Stimulated activated CD8-positive, alpha-beta memory T cell treated with anti-CD3 and anti-CD28 coated beads, Interleukin-2, amount 100 ng/mL, for 1 hour (primary cell): ENCODE measurements around the gene TKTL1.
"Not testable (repeated sequence)": the region's sequence is repeated elsewhere in the genome, so short reads cannot be mapped to it uniquely, and the experiment has no call there.

Experiments
- DNase-seq, 2 donors: peaks; one replicate each; pipeline ENCODE4 v3.0.0-alpha.2; 2020; ENCODE audit warnings: low read depth in 2 of 2

Gene TKTL1

DNA sequence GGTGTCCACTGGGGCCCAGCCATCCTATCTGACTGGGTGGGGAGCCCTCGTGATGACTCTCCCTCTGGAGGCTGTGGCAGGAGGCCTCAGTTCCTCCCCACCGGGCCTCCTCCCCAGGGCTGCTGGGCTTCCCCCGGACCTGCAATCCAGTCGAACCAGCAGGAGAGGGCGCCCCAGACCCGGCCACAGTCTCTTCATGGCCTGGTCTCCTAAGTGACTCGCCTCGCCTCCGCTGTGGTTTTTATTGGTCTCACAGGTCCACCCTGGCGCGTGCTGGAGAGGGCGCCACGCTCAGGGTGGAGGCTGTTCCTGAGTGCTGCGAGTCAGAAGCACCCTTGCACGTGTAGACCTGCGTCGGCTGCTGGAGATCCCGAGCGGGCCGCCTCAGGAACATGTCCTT lies 48.0 kb downstream of the TKTL1 start:
- DNase-seq, result not testable (repeated sequence)

DNA sequence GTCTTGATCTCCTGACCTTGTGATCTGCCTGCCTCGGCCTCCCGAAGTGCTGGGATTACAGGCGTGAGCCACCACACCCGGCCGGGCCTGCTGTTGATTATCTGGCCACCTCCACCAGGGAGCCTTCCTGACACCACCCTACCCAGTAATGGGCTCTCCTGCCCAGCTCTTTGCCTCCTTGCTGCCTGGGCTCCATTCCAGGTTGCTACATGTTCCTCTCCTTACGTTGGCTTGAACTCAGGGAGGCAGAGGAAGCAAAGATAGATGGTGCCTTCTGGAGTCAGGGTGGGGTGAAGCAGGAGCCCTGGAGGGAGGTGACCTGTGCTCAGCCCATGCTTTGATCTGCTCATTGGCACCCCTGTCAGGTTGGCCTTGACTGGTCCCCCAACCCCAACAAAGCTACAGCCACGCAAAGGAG lies 52.5 kb downstream of the TKTL1 start:
- no peak for DNase-seq

DNA sequence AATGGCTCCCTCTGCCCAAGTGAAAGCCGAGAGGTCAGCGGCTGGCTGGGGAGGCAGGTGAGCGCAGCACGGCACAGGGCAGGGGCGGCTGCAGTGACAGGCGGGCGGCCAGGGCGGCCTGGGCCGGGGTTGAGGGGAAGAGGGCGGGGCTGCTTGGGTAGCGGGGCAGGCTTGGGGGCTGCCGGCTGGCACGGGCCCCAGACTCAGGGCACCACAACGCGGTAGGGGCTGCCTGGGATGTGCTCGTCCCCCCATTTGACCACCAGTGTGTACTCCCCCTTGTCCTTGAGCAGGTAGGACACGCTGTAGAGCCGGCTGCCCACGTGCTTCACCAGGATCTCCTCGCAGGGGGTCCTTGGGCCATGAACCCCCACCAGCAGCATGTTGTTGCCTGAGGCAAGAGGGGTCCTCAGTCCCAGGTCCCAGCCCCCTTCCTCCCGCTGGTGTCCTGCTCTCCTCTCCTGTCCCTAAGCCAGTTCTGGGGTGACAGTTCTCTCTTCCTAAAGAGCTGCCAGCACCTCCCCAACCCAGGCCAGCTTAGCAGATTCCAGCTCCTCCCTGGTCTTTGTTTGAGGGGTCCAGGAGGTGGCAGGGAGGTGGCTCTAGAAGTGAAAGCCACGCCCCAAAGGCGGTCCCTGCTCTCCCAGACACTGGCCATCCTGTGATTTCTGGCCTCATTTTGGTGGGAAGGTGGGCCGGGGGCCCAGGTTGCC lies 53.2 kb downstream of the TKTL1 start:
- no peak for DNase-seq

DNA sequence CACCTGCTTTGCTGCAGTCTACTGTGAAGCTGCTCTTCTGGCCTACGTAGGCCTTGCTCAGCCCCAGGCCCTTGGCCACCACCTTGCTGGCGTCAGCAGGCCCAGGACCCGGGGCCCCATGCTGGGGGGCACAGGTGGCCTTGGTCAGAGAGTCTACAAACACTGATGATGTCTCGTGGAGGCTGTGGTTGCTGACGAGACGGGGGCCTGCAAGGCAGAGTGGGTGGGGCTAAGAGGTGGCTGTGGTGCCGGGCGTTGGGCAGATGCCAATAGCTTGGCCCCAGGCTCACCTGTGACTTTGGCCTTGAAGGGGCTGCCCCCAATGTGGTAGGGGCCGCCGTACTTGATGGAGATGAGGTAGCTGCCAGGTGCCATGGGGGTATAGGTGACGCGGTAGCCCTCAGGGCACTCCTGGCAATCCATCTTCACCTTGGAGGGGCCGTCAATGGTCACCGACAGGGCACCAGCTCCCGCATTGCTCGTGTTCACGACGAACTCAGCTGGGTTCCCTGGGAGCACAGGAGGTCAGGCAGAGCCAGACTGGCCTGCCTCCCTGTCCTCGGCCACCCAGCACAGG lies 53.9 kb downstream of the TKTL1 start:
- no peak for DNase-seq

DNA sequence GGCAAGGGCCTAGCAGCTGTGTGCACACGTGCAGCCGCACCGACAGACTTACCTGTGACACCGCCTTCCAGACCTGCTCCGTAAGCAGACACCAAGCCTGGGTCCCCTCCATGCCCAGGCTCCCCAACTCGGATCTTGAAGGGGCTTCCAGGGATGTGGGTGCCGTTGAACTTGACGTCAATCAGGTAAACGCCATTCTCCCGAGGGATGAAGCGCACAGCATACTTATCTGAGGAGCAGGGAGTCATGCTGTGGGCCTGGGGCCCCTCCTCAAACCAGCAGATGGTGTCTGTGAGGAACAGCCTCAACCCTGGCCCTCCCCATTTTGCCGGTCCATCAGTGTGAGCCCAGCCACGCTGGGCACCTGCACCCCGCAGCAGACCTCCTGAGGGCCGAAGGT lies 54.4 kb downstream of the TKTL1 start:
- no peak for DNase-seq

DNA sequence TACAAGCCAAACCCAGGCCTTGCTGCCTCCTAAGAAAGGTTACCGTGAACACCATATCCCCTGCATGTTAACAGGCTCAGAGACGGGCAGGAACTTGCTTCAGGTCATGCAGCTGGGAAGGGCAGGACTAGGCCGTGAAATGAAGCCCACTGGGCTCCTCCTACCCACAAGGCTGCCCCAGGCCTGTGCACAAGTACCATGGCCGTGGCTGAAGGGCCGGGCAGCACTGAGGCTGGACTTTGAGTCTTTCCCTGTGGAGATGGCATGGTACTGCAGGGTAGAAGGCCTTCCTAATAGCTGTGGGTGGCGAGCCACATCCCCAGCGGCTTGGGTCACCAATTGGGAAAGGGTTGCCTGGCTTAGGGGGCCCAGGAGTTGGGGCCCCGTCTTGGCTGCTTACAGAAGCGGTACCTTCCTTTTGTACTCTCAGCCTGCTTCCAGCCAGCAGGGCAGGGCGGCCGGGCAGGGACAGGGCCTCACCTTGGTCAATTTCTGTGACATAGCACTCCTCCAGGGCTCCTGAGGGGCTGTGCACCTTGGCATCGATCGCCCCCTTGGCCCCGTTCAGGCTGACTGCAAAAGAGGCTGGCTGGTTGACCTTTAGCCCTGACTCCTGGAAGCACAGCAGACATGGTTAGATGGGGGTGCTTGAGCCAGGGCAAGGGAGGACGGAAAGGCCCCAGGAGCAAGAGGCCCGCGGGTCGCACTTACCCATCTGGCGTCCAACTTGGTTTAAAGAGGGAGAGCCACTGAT lies 55.0 kb downstream of the TKTL1 start:
- no peak for DNase-seq

DNA sequence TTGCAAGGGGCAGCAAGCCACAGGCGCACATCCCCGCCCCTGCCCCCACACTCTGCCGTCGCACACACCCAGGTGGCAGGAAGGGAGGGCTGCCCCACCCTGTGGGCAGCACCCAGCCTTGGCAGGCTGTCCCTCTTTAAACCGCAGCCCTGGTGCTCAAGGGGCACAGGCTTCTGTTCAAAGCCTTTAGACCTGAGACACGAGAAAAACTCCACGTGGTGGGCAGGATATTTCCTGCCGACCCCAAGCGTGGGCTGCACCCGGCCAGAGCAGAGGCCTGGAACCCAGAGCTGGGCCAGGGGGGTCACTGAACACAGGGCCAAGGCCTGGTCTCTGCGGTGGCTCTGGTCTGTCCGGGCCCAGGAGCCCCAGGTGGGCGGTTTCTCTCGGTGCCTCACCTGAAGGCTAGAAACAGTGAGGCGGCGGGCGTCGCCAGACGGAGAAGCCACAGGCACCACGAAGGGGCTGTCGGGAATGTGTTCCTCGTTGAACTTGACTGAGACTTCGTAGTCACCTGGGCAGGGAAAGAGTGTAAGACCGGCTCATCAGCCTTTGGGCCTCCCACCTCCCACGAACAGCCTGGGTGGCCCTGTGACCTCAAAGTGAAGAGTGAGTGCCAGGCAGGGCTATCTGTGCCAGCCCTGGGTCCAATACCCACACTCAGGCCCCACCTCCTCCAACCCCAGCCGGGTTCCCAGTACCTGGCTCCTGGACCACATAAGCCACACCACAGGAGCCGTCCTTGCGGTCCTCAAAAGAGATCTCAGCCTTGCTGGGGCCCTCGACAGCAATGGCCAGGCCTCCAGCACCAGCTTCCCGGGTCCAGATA lies 55.8 kb downstream of the TKTL1 start:
- no peak for DNase-seq

DNA sequence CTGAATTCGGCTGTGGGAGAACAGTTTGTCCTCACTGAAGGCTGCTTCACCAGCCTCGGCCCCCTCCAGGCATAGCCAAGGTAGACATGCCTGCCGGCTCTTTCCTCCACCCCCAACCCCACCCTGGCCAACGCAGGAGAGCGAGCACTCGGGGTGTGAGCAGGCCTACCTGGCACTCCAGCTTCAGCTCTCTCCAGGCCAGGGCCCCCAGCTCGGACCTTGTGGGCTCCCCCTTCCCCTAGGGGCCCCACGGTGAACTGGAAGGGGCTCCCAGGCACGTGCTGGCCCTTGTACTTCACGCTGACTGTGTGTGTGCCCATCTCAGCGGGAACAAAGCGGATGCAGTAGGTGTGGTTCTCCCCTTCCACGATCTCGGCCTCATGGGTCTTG lies 56.4 kb downstream of the TKTL1 start:
- no peak for DNase-seq

DNA sequence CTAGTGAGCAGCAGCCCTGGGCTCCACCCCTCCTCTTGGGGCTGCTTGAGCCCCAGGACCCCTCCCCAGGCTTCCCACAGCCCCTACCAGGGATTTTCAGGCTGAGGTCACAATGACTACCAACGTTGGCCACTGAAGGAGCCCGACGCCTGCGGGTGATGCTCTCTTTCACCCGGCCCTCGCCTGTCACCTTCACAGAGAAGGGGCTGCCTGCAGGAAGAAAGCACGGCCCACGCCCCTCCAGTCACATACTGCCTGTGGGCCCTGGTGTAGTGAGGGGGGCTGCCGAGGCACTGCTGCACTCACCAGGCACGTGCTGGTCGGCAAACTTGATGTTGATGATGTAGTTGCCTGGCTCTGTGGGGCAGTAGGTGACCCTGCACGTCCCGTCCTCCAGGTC lies 56.9 kb downstream of the TKTL1 start:
- no peak for DNase-seq

DNA sequence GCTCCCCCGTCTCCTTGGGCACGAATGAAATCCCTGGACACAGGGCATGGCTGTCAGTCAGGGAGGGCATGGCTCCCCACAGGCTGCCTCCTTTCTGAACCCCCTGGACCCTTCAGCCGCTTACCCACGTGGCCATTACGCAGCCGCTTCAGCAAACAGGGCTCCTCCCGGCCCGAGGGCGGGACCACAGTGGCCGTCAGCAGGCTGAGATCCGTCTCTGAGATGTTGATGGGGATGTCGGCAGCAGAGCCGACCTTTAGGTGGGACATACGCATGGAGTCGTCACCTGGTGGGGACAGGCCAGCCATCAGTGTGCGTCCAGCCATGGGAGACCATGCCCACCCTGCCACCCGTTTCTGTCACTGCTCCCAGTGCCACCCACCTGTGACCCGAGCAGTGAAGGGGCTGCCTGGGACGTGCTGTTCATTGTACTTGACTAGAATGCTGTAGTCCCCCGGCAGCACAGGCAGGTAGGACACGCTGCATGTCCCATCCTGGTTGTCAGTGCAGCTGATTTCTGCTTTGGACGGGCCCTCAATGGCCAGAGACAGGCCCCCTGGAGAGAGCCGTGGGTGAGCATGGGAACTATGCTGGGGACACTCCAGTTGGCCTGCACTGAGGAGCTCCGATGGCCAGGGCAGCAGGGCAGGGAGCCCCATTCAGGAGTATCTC lies 57.7 kb downstream of the TKTL1 start:
- DNase-seq, result no peak

DNA sequence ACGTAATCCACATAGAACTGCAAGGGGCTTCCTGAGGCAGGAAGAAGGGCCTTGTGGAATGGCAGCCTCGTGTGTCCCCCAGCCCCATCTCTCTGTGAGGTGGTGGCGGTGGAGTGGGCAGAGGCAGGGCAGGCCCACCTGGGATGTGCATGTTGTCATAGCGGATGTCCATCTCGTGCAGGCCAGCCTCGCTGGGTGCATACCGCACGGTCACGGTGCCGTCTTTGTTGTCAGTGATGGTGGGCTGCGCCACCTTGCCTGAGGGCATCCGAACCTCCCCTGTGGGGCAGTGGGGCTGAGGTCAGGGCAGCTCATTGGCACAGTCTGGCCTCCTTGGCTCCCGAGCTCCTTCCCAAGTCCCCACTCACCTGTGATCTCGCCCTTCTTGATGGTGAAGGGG lies 58.4 kb downstream of the TKTL1 start:
- DNase-seq, result no peak

DNA sequence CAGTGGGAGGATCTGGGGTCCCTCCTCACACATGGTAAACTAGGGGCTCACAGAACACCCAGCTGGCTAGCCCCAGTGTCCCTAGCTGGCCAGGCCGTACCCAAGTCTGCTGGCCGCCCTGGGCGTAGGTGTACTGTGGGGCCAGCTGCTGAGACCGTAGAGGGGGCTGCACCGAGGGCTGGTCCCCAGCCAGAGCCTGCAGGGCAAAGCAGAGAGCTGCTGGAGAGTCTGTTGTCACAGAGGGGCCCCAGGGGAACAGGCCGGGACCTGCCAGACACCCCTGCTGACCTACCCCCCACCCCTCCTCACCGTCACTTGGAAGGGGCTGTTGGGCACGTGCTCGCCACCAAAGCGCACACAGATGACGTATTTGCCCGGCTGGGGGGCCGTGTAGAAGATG lies 58.9 kb downstream of the TKTL1 start:
- no peak for DNase-seq

DNA sequence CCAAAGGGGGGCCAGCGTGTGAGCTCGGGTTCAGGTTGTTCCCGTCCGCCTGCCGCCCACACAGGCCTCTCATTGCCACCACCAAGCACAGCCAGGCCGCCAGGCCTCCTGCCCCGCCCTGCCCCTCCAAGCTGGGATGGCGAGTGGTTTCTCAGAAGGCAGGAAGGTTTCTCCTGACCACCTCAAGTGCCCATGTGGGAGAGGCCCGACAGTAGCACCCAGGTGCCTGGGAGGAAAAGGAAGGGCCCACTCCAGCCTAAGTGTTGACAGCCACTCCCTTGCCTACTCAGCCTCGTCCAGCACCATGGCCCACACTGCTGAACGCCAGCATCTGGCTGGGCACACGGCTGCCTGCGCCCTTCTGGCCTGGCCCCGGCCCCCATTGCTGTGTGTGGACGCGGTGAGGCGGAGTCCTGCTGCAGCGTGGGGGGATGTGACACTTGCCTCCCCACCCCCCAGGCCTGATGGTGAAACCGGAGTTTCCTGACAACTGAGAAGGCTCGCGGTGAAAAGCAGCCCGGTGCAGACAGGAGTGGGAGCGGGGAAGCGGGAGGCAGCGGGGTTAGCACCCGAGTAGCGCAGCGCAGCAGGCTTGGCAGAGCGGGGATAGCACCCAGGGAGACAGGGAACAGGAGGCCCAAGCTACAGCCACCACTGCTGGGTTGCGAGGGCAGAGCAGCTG lies 59.6 kb downstream of the TKTL1 start:
- DNase-seq, result no peak

DNA sequence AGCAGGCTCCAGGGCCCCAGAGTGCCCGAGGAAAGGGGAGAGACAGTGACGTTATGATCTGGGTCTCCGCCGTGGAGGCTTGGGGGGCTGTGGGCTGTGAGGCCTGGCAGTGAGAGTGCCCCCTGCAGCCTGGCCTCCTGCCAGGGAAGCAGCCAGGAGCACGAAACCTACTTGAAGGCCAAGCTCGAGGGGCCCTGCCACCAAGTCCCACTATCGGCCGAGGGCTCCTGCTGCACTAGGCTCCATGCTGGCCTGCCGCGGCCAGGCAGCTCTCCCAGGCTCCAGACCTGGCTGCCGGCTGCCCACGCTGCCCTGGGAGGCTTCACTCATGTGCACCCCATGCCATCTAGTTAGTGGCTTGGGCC lies 60.2 kb downstream of the TKTL1 start:
- no peak for DNase-seq

DNA sequence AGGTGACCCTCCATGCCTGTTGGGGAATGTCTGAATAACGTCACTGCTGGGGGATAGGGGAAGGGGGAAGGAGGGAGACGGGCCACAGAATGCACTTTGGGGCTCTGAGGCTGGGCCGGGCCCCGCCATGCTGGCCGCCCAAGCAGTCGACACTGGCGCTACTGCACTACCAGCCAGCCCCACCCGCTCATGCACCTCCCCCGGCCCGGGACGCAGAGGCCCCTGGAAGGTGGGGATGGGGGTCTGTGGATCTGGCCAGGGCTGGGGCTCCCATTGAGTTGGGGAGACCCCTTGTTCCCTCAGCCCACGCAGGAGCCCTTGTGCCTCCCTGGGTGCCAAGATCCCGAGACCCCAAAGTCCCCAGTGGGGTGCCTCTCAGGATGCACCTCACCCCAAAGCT lies 61.0 kb downstream of the TKTL1 start:
- DNase-seq, result no peak

DNA sequence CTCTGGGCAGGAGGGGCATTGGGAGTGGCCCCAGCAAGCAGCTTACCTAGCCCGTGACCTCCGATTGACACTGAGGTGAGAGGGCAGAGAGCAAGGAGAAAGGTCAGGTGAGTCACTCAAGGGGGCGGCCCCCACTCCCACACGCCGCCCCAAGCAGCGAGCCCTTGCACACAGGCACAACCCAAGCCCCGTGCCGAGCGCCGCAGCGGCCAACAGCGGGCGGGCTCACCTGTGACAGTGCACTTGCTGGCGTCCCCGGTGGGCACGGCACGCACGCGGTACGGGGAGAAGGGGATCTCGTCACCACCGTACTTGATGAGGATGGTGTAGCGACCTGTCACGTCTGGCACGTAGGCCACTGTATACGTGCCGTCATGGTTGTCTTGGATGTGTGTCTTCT lies 61.6 kb downstream of the TKTL1 start:
- DNase-seq, result no peak

DNA sequence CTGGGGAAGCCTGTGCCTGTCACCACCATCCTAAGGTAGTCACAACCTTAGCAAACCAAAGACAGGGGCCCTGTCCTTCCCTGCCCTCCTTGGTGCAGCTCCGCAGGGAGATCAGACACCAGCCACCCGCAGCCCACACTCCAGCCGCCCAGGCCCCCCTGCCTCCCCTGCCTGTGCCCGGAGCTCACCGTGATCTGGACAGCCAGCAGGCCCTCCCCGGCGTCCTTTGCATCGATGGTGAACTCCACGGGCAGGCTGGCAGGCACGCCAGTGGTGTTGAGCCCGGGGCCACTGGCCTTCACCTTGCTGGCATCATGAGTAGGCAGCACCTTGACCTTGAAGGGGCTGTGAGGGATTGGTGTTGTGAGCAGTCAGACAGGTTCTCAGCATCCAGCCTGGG lies 62.4 kb downstream of the TKTL1 start:
- DNase-seq, result no peak

DNA sequence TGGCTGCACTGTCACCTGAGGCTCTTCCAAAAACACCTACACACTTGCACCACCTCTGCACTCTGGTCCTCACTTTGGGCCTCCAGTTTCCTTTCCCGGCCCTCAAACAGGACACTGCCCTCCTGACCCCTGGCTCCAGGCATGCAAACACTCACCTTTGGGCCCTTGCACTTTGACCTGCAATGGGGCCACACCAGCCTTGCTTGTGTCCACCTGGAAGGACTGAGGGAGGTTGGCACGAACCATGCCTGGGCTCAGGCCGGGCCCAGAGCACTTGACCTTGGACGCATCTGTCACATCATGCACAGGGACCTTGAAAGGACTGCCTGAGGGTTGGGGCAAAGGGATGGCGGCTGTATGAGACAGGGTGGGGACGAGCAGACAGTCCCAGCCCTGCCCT lies 63.2 kb downstream of the TKTL1 start:
- no peak for DNase-seq

DNA sequence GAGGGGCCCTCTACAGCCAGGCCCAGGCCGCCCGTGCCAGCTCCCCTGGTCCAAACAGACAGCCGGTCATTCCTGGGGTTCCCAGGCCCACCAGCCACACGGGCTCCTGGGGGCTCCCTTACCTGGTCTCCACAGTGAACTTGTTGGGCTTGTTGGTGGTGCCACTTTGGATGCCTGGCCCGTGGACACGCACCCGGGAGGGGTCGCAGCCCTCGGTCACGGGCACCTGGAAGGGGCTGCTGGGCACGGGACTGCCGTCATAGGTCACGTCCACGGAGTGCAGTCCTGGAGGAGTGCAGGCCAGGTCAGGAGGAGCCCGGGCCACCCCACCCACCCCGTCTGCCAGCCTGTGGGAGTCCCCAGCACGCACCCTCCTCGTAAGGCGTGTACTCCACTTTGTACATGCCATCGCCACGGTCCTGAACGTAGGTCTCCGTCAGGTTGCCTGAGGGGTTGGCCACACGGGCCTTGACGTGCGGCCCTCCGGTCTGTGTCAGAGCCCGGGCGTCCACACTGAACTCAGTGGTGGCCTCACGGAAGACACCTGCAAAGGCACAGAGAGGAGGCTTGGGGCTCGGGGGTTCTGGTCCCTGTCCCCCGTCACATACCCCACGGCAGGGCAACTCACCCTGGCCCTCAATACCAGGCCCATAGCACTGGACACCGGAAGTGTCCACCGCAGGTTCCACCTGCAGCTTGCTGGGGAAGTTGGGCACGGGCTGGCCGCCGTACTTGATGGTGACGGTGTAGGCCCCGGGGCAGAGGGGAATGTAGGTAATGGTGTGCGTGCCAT lies 64.0 kb downstream of the TKTL1 start:
- DNase-seq, result no peak

DNA sequence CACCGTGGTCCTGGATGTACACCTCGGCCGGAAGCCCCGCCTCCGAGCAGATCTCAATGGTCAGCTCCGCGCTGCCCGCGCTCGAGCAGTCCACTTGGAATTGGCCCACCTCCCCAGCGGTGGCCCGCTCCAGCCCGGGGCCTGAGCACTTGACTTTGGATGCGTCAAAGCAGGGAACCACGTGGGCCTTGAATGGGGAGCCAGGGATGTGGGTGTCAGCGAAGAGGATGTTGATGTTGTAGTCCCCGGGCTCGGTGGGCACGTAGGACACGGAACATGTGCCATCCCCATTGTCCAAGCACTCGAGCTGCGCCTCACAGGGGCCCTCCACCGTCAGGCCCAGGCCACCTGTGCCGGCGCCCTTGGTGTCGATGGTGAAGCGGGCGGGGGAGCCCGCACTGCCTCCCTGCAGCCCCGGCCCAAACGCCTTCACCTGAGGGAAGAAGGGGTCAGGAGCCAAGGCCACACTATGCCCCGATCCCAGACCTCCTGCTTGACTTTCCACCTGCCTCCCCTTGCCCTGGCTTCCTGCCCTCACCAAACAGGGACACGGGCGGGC lies 64.6 kb downstream of the TKTL1 start:
- no peak for DNase-seq
